Astrocyte of the hippocampus (primary cell): ENCODE data around the gene CBY2.

Experiments
- DNase-seq: peaks from one replicate; pipeline ENCODE4 v3.0.0; 2011; ENCODE audit warnings: low read depth, low spot score

The CBY2 gene

GRCh38 chr13:45700971-45701900 is 884 bp upstream of the CBY2 start:
- DNase-seq: no peak

- no peak for DNase-seq
Measured at GRCh38 chr13:45702869-45703391, 810 bp downstream of the CBY2 start.

DNA sequence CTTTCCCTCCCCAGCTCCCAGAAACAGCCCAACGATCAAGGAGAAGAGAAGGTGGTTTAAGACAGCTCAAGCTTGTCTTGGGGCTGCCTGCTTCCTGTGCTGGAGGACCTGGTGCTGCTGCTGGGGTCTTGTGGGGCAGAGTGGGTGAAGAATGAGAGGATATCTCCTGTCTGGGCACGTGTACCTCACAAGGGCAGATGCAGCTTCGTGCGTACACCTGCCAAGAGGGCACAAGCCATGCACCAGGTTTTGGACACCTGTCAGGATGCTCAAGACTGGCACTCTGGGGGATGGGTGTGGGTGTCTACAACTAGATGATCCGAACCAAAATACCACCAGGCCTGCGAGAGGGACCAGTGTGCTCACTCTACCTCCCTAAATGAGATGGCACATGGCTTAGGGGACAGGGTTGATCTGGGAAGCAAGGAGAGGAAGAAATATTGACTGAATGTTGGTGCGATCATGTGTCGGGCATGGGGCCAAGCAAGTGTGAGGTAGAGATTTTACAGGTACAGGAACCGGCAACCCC is 2.2 kb downstream of the CBY2 start:
- DNase-seq: no peak

DNA sequence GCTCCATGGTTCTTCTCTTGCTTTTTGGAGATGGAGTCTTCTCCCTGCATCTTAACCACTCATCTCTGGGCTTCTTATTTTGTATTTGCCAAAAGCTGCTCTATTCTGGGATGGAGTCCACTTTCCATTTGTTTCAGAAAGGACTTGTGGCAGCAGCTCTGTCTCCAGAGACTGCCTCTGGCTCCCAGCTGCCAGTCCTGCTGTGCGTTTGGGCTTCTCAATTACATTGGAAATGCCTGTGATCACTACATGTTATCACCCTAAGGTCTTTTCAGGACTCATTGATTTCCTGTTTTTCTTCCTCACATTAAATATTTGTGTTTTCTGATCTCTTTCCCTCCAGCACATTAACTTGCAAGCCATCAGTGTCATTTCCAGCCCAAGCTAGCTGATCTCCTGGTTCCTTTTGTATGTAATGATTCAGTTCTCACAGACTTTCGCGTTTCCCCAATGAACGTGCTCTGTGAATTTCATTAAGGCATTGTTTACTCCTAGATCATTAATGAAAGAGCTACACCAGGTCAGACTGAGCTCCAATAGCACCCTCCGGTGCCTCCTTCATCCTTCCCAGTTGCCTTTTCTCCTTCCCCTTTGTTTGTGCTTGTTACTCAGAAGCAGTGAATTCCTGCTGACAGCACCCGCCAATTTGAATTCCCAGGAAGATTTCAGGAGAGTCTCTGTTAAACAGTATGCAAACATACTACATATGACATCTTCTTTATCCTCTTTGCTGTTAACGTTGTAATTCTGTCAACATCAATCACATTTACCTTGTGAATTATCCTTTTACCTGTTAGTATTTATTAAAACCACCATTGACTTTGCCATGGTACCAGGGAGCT is 3.0 kb downstream of the CBY2 start:
- peak; percentile 20 for DNase-seq

- DNase-seq: no peak
Measured at GRCh38 chr13:45705918-45706317, 3.8 kb downstream of the CBY2 start.

DNA sequence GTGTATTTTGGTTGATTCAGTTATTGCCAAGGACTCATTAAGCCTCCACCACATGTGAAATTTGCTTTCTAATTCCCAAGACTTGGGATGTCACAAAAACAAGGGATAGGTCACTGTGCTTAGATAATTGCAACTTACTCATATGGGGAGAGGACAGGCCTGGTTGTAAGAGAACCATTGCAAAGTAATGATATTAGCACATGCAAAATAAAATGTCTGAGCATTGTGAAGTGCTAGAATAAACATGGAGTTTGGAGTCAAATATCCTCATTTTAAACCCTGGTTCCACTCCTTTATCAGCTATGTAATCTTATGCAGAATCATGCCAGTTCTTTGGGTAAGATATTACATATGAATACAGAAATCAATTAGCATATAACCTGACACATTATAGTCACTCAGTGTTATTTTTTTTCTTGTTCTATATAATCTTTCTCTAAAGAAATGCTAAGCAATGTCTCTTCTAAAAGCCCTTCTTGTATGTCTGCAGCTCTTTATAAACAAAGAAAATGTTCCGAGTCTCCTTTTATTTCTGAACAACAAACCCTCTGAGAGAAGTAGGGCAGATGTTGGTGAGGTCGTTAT is 5.5 kb downstream of the CBY2 start:
- DNase-seq: no peak

GRCh38 chr13:45711951-45712350 is 9.8 kb downstream of the CBY2 start:
- no peak for DNase-seq

GRCh38 chr13:45713106-45713690 is 11.1 kb downstream of the CBY2 start:
- DNase-seq: no peak

GRCh38 chr13:45713721-45714120 is 11.6 kb downstream of the CBY2 start:
- no peak for DNase-seq

- DNase-seq: no peak
Measured at GRCh38 chr13:45714170-45714569, 12.1 kb downstream of the CBY2 start.

DNA sequence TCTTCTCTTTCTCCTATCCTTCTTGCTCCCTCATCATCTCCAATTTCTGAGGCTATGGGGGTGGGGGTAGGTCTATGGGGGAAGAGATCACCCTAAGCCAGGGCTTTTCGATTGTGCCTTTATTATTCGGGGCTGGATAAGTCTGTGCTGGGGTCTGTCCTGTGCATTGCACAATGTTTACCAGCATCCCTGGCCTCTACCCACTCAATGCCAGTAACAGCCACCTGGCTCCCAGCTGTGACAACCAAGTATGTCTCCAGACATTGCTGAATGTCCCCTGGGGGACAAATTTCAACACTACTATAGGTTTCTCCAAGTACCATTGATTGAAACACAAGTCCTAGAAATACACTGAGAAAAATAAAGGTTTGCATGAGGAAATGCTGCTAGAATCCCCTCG is 13.2 kb downstream of the CBY2 start:
- no peak for DNase-seq

DNA sequence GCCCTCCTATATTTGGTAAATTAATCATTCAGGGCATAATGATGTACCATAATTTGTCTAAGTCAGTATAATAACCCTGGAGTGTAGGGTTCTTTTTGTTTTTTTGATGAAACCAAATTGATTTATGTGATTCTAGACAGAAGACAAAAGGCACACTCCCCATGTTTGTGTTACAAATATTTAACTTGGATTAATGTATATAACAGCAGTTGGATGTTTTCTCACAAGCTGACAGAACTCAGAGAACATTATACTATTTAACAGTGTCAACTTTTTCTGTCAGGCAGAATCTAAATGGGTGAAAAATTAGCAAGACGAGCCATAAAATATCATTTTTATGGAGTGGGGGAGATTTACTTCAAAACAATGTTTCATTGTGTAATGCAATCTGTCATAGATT is 15.2 kb downstream of the CBY2 start:
- no peak for DNase-seq

- DNase-seq: peak; percentile 36
Measured at GRCh38 chr13:45718063-45718462, 15.9 kb downstream of the CBY2 start.

- peak; percentile 88 for DNase-seq
Measured at GRCh38 chr13:45718992-45719391, 16.9 kb downstream of the CBY2 start.

GRCh38 chr13:45721203-45721731 is 19.1 kb downstream of the CBY2 start:
- DNase-seq: no peak

- DNase-seq: no peak
Measured at GRCh38 chr13:45723798-45724197, 21.7 kb downstream of the CBY2 start.

DNA sequence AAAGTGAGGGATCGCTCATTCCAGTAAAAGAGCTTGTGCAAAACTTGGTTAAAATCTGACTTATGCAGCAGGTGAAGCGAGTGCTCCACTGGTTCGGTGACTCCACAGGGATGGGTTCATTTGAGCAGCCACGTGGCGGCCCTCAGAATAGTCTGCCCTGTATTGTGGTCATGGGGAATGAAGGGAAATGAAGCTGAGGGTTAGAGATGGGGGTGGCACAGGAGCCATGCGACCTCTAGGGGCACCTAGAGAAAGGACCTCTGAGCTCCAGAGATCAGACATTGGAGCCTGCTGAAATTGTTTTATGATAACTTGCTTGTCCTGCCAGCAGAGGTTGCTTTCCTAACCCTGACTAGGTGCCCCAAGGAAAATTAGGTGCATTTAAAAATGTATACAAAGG is 26.6 kb downstream of the CBY2 start:
- no peak for DNase-seq

GRCh38 chr13:45731455-45731854 is 29.3 kb downstream of the CBY2 start:
- no peak for DNase-seq

DNA sequence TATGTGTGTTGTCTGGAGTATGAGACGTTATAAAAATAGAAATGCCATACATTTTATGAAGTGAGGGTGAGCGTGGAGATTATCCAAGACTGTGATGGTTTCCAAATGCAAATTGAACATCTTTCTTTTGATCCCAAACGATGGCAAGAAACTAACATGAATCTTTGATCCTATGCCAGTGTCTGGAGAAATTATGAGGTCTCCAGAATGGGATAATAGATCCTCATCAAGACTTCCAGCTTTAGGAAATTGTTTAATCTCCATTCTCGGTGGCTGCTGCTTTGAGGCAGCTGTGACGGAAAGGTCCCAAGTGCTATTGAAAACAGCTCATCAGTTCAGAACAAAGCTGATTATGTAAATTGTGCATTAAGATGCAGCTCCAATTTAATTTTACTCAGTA is 30.8 kb downstream of the CBY2 start:
- DNase-seq: no peak

GRCh38 chr13:45733361-45733760 is 31.2 kb downstream of the CBY2 start:
- no peak for DNase-seq

GRCh38 chr13:45737571-45738017 is 35.5 kb downstream of the CBY2 start:
- no peak for DNase-seq
